ENCODE measurements around the gene LIMS2.

- TF ChIP-seq CTCF (IDR thresholded peaks at IDR 0.05 in 4 of 5, conservative IDR thresholded peaks at IDR 0.05 in 1 of 5) (no peak), POLR2A (IDR thresholded peaks at IDR 0.05) (no peak)
Observed at GRCh38 chr2:127654084-127654837, 21.1 kb downstream of the LIMS2 start.

Data from gastrocnemius medialis (tissue), 4 donors.